Measurements from ENCODE around the gene PLCB2. TPM values are rescaled to one million over a fixed set of nuclear protein-coding genes. Genes with fewer than 3 reads are reported as not detected.

PLCB2 gene
- total RNA-seq, 1 experiment from 2014 or later, result 0.84 TPM

DNA sequence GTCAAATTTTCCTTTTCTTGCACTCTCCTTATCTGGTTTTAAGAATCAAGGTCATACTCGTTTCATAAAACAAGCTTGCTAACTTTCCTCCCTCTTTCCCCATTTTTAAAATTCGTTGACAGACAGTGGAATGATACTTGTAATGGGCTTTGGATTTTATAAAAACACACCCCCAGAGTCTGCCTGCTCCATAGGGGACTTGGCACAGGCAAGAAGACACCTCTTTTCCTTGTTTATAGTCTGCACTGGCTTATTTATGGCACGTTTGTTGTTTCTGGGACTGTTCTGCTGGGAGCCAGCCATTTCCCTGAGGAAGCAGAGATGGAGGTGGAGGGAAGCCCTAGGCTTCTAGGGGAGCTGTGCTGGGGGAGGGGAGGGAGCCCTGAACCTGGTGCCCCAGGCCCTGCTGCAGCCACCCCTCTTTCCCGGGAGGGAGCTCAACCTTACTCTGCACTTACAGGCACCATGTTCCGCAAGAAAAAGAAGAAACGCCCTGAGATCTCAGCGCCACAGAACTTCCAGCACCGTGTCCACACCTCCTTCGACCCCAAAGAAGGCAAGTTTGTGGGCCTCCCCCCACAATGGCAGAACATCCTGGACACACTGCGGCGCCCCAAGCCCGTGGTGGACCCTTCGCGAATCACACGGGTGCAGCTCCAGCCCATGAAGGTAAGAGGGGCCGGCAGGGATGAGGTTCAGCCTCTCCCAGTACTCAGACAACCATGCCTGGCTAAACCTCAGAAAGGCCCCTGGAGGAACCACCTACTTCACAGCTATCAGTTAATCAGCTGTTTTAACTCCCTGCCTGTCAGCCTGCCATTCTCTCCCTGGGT is 43.2 kb downstream of the PLCB2 start:
- intact Hi-C loops (cut with micrococcal nuclease), result no loop called here
- no peak overlapping the region for H3K4me3 Mint-ChIP-seq (ENCODE audit: unreplicated experiment)
- H3K27me3 Mint-ChIP-seq (ENCODE audit: insufficient read depth, unreplicated experiment), result no peaks in the 10 kb centered on the region
- H3K9me3 Mint-ChIP-seq (ENCODE audit: unreplicated experiment), result no peaks in the 10 kb centered on the region
- H3K36me3 Mint-ChIP-seq (ENCODE audit: insufficient read depth, unreplicated experiment), result peaks cover 34% of the 10 kb centered on the region
- no peak overlapping the region for H3K27ac Mint-ChIP-seq (ENCODE audit: low read depth, unreplicated experiment)
- DNase-seq (ENCODE audit: unreplicated experiment), result no peak
- ChIA-PET CTCF (interaction anchor here (0.7 to 5.4 kb wide), 5 partner anchors 10 to 198 kb away, joined by 3 to 35 read pairs (median 8); partner anchors contain the start of gene PAK6), POLR2A (interaction anchor here (0.9 kb wide), 1 partner anchor 347 kb away, joined by 4 read pairs; no protein-coding TSS in a partner anchor)
- peaks cover 7% of the 10 kb centered on the region for H3K4me1 Mint-ChIP-seq (ENCODE audit: insufficient read depth, unreplicated experiment)
- no TSS peak for BruUV-seq (replicated peaks)
- TF ChIP-seq CTCF (IDR thresholded peaks at IDR 0.05; ENCODE audit: unreplicated experiment), result no peak

- peaks cover 40% of the 10 kb centered on the region for H3K36me3 Mint-ChIP-seq (ENCODE audit: insufficient read depth, unreplicated experiment)
- DNase-seq (ENCODE audit: unreplicated experiment), result no peak
- BruUV-seq (replicated peaks), result no TSS peak
- no peak overlapping the region for H3K27ac Mint-ChIP-seq (ENCODE audit: low read depth, unreplicated experiment)
- no peaks in the 10 kb centered on the region for H3K9me3 Mint-ChIP-seq (ENCODE audit: unreplicated experiment)
- no peaks in the 10 kb centered on the region for H3K27me3 Mint-ChIP-seq (ENCODE audit: insufficient read depth, unreplicated experiment)
- peaks cover 7% of the 10 kb centered on the region for H3K4me1 Mint-ChIP-seq (ENCODE audit: insufficient read depth, unreplicated experiment)
- CTCF ChIA-PET, result interaction anchor here (0.9 to 5.4 kb wide), 5 partner anchors 9 to 218 kb away, joined by 3 to 35 read pairs (median 9); no protein-coding TSS in a partner anchor
- POLR2A ChIA-PET, result interaction anchor here (0.6 kb wide), 1 partner anchor 222 kb away, joined by 3 read pairs; no protein-coding TSS in a partner anchor
- no peak overlapping the region for H3K4me3 Mint-ChIP-seq (ENCODE audit: unreplicated experiment)
- no peak for TF ChIP-seq CTCF (IDR thresholded peaks at IDR 0.05; ENCODE audit: unreplicated experiment)
- intact Hi-C loops (cut with micrococcal nuclease), result no loop called here
Measured at GRCh38 chr15:40263024-40263754, 44.5 kb downstream of the PLCB2 start.

- no TSS peak for BruUV-seq (replicated peaks)
- no peak for DNase-seq (ENCODE audit: unreplicated experiment)
- Mint-ChIP-seq H3K4me3 (ENCODE audit: unreplicated experiment) (no peak overlapping the region), H3K36me3 (ENCODE audit: insufficient read depth, unreplicated experiment) (peaks cover 21% of the 10 kb centered on the region), H3K27me3 (ENCODE audit: insufficient read depth, unreplicated experiment) (no peaks in the 10 kb centered on the region), H3K9me3 (ENCODE audit: unreplicated experiment) (no peaks in the 10 kb centered on the region), H3K4me1 (ENCODE audit: insufficient read depth, unreplicated experiment) (no peaks in the 10 kb centered on the region), H3K27ac (ENCODE audit: low read depth, unreplicated experiment) (no peak overlapping the region)
- no peak for TF ChIP-seq CTCF (IDR thresholded peaks at IDR 0.05; ENCODE audit: unreplicated experiment)
- intact Hi-C loops (cut with micrococcal nuclease), result no loop called here
- POLR2A ChIA-PET, result interaction anchor here (0.9 kb wide), 1 partner anchor 18 kb away, joined by 3 read pairs; no protein-coding TSS in a partner anchor
- CTCF ChIA-PET, result interaction anchor here (0.6 to 2.8 kb wide), 3 partner anchors 14 to 40 kb away, joined by 3 to 14 read pairs (median 8); no protein-coding TSS in a partner anchor
Measured at GRCh38 chr15:40259021-40259420, 48.7 kb downstream of the PLCB2 start.

GRCh38 chr15:40258544-40258943 is 49.2 kb downstream of the PLCB2 start:
- Mint-ChIP-seq H3K36me3 (ENCODE audit: insufficient read depth, unreplicated experiment) (peaks cover 25% of the 10 kb centered on the region), H3K27me3 (ENCODE audit: insufficient read depth, unreplicated experiment) (no peaks in the 10 kb centered on the region), H3K4me1 (ENCODE audit: insufficient read depth, unreplicated experiment) (no peaks in the 10 kb centered on the region), H3K27ac (ENCODE audit: low read depth, unreplicated experiment) (no peak overlapping the region), H3K4me3 (ENCODE audit: unreplicated experiment) (no peak overlapping the region), H3K9me3 (ENCODE audit: unreplicated experiment) (no peaks in the 10 kb centered on the region)
- POLR2A ChIA-PET, result interaction anchor here (0.9 kb wide), 1 partner anchor 18 kb away, joined by 3 read pairs; no protein-coding TSS in a partner anchor
- no peak for TF ChIP-seq CTCF (IDR thresholded peaks at IDR 0.05; ENCODE audit: unreplicated experiment)
- intact Hi-C loops (cut with micrococcal nuclease), result no loop called here
- CTCF ChIA-PET, result interaction anchor here (1.0 to 2.8 kb wide), 3 partner anchors 14 to 16 kb away, joined by 5 to 14 read pairs (median 8); no protein-coding TSS in a partner anchor
- DNase-seq (ENCODE audit: unreplicated experiment), result no peak
- no TSS peak for BruUV-seq (replicated peaks)

All from MCF 10A (cell line).